Liver (tissue), 3 donors: ENCODE results near the gene PTPRD.

Experiments
- EGR1 ChIP-seq, 2 donors: IDR thresholded peaks; 2 replicates each; pipeline ENCODE4 v1.6.1; 2016 to 2018; ENCODE audit warnings: antibody characterized with exemption in 2 of 2, low read depth in 2 of 2
- GABPA ChIP-seq, 2 donors: IDR thresholded peaks in 1 of 2; conservative IDR thresholded peaks in 1 of 2; 2 replicates each; pipeline ENCODE4 v1.6.1; 2016; ENCODE audit warnings: antibody characterized with exemption in 2 of 2, mild to moderate bottlenecking in 1 of 2, moderate library complexity in 1 of 2
- HNF4G ChIP-seq: IDR thresholded peaks from 2 replicates; pipeline ENCODE4 v1.6.1; 2016; ENCODE audit warnings: antibody characterized with exemption
- JUND ChIP-seq, 2 donors: IDR thresholded peaks; 2 replicates each; pipeline ENCODE4 v1.6.1; 2016; ENCODE audit warnings: antibody characterized with exemption in 2 of 2
- NR2F2 ChIP-seq: IDR thresholded peaks from 2 replicates; pipeline ENCODE4 v1.6.1; 2016; ENCODE audit warnings: antibody characterized with exemption
- RAD21 ChIP-seq, 2 donors: IDR thresholded peaks; 2 replicates each; pipeline ENCODE4 v1.6.1; 2016; ENCODE audit warnings: antibody characterized with exemption in 2 of 2, mild to moderate bottlenecking in 2 of 2
- SP1 ChIP-seq: IDR thresholded peaks from 2 replicates; pipeline ENCODE4 v1.6.1; 2018; ENCODE audit warnings: antibody characterized with exemption, mild to moderate bottlenecking
- TAF1 ChIP-seq: conservative IDR thresholded peaks from 2 replicates; pipeline ENCODE4 v1.6.1; 2016; ENCODE audit warnings: antibody characterized with exemption, mild to moderate bottlenecking
- YY1 ChIP-seq: IDR thresholded peaks from 2 replicates; pipeline ENCODE4 v1.6.1; 2016; ENCODE audit warnings: antibody characterized with exemption, mild to moderate bottlenecking
- TF ChIP-seq, protein P1 (sequence below): fragments of 150-350 bp; IDR thresholded peaks from 2 replicates; pipeline ENCODE4 v1.5.1; 2017; ENCODE audit warnings: improper control_type of control experiment, low read depth, low read length; ENCODE audit not compliant: missing input control
- TF ChIP-seq, protein P2 (sequence below): IDR thresholded peaks from 2 replicates; pipeline ENCODE4 v1.6.1; 2016; ENCODE audit warnings: antibody characterized with exemption
- TF ChIP-seq, protein P3 (sequence below): IDR thresholded peaks from 2 replicates; pipeline ENCODE4 v1.6.1; 2016; ENCODE audit warnings: antibody characterized with exemption
- TF ChIP-seq, protein P4 (sequence below): IDR thresholded peaks from 2 replicates; pipeline ENCODE4 v1.6.1; 2016; ENCODE audit warnings: antibody characterized with exemption, mild to moderate bottlenecking
- TF ChIP-seq, protein P5 (sequence below): IDR thresholded peaks from 2 replicates; pipeline ENCODE4 v1.6.1; 2016; ENCODE audit warnings: antibody characterized with exemption
- donor health status: healthy.
- donor health status: healthy.

DNA sequence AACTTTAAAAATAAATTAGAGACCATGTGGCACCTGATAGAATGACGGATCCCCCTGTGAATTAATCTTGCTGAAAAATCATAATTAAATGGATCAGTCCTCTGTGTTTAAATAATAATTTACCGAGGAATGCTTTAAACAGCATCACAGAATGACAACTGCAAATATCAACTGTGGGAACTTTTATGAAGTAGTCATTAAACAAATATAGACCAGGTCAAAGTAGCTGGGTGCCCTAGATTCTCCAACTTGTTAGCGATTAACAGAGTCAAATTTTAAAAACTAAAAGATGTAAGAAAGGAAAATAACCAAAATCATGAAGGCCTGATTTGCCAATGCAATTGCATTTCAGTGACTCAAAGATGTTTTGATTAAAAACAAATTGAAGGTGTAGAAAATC lies 933.4 kb downstream of the PTPRD start:
- TF ChIP-seq, protein P1, sequence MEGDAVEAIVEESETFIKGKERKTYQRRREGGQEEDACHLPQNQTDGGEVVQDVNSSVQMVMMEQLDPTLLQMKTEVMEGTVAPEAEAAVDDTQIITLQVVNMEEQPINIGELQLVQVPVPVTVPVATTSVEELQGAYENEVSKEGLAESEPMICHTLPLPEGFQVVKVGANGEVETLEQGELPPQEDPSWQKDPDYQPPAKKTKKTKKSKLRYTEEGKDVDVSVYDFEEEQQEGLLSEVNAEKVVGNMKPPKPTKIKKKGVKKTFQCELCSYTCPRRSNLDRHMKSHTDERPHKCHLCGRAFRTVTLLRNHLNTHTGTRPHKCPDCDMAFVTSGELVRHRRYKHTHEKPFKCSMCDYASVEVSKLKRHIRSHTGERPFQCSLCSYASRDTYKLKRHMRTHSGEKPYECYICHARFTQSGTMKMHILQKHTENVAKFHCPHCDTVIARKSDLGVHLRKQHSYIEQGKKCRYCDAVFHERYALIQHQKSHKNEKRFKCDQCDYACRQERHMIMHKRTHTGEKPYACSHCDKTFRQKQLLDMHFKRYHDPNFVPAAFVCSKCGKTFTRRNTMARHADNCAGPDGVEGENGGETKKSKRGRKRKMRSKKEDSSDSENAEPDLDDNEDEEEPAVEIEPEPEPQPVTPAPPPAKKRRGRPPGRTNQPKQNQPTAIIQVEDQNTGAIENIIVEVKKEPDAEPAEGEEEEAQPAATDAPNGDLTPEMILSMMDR, result no peak
- TF ChIP-seq, protein P2, sequence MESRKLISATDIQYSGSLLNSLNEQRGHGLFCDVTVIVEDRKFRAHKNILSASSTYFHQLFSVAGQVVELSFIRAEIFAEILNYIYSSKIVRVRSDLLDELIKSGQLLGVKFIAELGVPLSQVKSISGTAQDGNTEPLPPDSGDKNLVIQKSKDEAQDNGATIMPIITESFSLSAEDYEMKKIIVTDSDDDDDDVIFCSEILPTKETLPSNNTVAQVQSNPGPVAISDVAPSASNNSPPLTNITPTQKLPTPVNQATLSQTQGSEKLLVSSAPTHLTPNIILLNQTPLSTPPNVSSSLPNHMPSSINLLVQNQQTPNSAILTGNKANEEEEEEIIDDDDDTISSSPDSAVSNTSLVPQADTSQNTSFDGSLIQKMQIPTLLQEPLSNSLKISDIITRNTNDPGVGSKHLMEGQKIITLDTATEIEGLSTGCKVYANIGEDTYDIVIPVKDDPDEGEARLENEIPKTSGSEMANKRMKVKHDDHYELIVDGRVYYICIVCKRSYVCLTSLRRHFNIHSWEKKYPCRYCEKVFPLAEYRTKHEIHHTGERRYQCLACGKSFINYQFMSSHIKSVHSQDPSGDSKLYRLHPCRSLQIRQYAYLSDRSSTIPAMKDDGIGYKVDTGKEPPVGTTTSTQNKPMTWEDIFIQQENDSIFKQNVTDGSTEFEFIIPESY, result no peak
- TF ChIP-seq HNF4G (no peak), NR2F2 (no peak), RAD21 (IDR thresholded peaks at IDR 0.05) (no peak), SP1 (no peak), TAF1 (no peak), YY1 (no peak), JUND (IDR thresholded peaks at IDR 0.05) (no peak), EGR1 (IDR thresholded peaks at IDR 0.05; ENCODE audit: low read depth in 2 of 2) (no peak), GABPA (IDR thresholded peaks at IDR 0.05 in 1 of 2, conservative IDR thresholded peaks at IDR 0.05 in 1 of 2) (no peak)
- TF ChIP-seq, protein P3, sequence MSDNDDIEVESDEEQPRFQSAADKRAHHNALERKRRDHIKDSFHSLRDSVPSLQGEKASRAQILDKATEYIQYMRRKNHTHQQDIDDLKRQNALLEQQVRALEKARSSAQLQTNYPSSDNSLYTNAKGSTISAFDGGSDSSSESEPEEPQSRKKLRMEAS, result no peak
- TF ChIP-seq, protein P4, sequence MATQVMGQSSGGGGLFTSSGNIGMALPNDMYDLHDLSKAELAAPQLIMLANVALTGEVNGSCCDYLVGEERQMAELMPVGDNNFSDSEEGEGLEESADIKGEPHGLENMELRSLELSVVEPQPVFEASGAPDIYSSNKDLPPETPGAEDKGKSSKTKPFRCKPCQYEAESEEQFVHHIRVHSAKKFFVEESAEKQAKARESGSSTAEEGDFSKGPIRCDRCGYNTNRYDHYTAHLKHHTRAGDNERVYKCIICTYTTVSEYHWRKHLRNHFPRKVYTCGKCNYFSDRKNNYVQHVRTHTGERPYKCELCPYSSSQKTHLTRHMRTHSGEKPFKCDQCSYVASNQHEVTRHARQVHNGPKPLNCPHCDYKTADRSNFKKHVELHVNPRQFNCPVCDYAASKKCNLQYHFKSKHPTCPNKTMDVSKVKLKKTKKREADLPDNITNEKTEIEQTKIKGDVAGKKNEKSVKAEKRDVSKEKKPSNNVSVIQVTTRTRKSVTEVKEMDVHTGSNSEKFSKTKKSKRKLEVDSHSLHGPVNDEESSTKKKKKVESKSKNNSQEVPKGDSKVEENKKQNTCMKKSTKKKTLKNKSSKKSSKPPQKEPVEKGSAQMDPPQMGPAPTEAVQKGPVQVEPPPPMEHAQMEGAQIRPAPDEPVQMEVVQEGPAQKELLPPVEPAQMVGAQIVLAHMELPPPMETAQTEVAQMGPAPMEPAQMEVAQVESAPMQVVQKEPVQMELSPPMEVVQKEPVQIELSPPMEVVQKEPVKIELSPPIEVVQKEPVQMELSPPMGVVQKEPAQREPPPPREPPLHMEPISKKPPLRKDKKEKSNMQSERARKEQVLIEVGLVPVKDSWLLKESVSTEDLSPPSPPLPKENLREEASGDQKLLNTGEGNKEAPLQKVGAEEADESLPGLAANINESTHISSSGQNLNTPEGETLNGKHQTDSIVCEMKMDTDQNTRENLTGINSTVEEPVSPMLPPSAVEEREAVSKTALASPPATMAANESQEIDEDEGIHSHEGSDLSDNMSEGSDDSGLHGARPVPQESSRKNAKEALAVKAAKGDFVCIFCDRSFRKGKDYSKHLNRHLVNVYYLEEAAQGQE, result no peak
- TF ChIP-seq, protein P5, sequence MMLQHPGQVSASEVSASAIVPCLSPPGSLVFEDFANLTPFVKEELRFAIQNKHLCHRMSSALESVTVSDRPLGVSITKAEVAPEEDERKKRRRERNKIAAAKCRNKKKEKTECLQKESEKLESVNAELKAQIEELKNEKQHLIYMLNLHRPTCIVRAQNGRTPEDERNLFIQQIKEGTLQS, result no peak
